Measurements from ENCODE around the gene RIC3. TPM values are rescaled to one million over a fixed set of nuclear protein-coding genes. Genes with fewer than 3 reads are reported as not detected.

Gene RIC3
- total RNA-seq, 1 donor from 2014 or later: 12.7 TPM

DNA sequence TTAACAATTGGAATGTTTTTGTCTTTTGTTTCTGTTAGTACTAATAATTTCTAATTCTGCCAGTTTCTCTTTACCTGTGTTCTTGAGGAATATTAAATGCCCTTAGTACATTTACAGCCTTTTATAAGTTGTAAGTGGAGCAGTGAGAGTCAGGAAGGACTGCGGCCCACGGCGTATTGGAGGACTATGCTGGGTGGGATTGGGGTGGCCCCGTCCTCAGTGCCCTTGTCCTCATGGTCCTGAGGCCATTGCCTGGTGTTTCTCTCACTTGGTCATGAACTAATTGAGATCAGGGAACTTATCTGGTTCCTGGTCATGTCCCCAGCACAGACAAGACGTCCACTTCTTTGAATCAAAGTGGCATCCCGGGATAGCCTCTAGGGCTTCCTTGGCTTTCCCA is 84.5 kb downstream of the RIC3 start:
- DNase-seq (no peak), ATAC-seq (no peak)
- no peaks in the 10 kb centered on the region for H3K36me3 ChIP-seq
- TF ChIP-seq, protein P1, sequence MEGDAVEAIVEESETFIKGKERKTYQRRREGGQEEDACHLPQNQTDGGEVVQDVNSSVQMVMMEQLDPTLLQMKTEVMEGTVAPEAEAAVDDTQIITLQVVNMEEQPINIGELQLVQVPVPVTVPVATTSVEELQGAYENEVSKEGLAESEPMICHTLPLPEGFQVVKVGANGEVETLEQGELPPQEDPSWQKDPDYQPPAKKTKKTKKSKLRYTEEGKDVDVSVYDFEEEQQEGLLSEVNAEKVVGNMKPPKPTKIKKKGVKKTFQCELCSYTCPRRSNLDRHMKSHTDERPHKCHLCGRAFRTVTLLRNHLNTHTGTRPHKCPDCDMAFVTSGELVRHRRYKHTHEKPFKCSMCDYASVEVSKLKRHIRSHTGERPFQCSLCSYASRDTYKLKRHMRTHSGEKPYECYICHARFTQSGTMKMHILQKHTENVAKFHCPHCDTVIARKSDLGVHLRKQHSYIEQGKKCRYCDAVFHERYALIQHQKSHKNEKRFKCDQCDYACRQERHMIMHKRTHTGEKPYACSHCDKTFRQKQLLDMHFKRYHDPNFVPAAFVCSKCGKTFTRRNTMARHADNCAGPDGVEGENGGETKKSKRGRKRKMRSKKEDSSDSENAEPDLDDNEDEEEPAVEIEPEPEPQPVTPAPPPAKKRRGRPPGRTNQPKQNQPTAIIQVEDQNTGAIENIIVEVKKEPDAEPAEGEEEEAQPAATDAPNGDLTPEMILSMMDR (IDR thresholded peaks at IDR 0.05): no peak
- H3K27ac ChIP-seq: no peak overlapping the region
- intact Hi-C loops (cut with DNase I): no loop called here
- no peak overlapping the region for H3K4me3 ChIP-seq
- H3K9me3 ChIP-seq: no peaks in the 10 kb centered on the region
- peaks cover 28% of the 10 kb centered on the region for H3K27me3 ChIP-seq (ENCODE audit: low read depth)
- H3K4me1 ChIP-seq: peaks cover 5% of the 10 kb centered on the region

- Histone ChIP-seq H3K9me3 (no peaks in the 10 kb centered on the region), H3K4me3 (no peak overlapping the region), H3K27me3 (ENCODE audit: low read depth) (peaks cover 28% of the 10 kb centered on the region), H3K4me1 (peaks cover 5% of the 10 kb centered on the region), H3K36me3 (no peaks in the 10 kb centered on the region), H3K27ac (no peak overlapping the region)
- intact Hi-C loops (cut with DNase I): no loop called here
- DNase-seq (no peak), ATAC-seq (no peak)
- TF ChIP-seq, protein P1 (IDR thresholded peaks at IDR 0.05): no peak
These were observed 84.9 kb downstream of the RIC3 start for GRCh38 chr11:8083871-8084281.

GRCh38 chr11:8083088-8083395 is 85.8 kb downstream of the RIC3 start:
- Histone ChIP-seq H3K27me3 (ENCODE audit: low read depth) (peaks cover 28% of the 10 kb centered on the region), H3K36me3 (no peaks in the 10 kb centered on the region), H3K4me3 (no peak overlapping the region), H3K4me1 (peaks cover 5% of the 10 kb centered on the region), H3K9me3 (no peaks in the 10 kb centered on the region), H3K27ac (no peak overlapping the region)
- ATAC-seq (no peak), DNase-seq (no peak)
- TF ChIP-seq, protein P1 (IDR thresholded peaks at IDR 0.05): no peak
- intact Hi-C loops (cut with DNase I): no loop called here

GRCh38 chr11:8082391-8083087 is 86.3 kb downstream of the RIC3 start:
- TF ChIP-seq, protein P1 (IDR thresholded peaks at IDR 0.05): no peak
- no peak overlapping the region for H3K27ac ChIP-seq
- peaks cover 5% of the 10 kb centered on the region for H3K4me1 ChIP-seq
- H3K27me3 ChIP-seq (ENCODE audit: low read depth): peaks cover 28% of the 10 kb centered on the region
- no peaks in the 10 kb centered on the region for H3K9me3 ChIP-seq
- no peak for ATAC-seq
- H3K4me3 ChIP-seq: no peak overlapping the region
- no peaks in the 10 kb centered on the region for H3K36me3 ChIP-seq
- DNase-seq: no peak
- intact Hi-C loops (cut with DNase I): no loop called here

GRCh38 chr11:8081591-8082250 is 87.1 kb downstream of the RIC3 start:
- TF ChIP-seq, protein P1 (IDR thresholded peaks at IDR 0.05): no peak
- H3K36me3 ChIP-seq: no peaks in the 10 kb centered on the region
- intact Hi-C loops (cut with DNase I): no loop called here
- DNase-seq (no peak), ATAC-seq (peak; percentile 6 to 28)
- H3K27ac ChIP-seq: no peak overlapping the region
- H3K27me3 ChIP-seq (ENCODE audit: low read depth): peaks cover 26% of the 10 kb centered on the region
- no peaks in the 10 kb centered on the region for H3K9me3 ChIP-seq
- H3K4me1 ChIP-seq: peaks cover 5% of the 10 kb centered on the region
- peak overlapping the region; percentile 52 for H3K4me3 ChIP-seq

Data from lower lobe of right lung (tissue), 2 donors.